Measurements from ENCODE around the gene SNRPB. TPM values are rescaled to one million over a fixed set of nuclear protein-coding genes. Genes with fewer than 3 reads are reported as not detected.

Gene SNRPB
- total RNA-seq, 1 donor from 2014 or later = 112 TPM

DNA sequence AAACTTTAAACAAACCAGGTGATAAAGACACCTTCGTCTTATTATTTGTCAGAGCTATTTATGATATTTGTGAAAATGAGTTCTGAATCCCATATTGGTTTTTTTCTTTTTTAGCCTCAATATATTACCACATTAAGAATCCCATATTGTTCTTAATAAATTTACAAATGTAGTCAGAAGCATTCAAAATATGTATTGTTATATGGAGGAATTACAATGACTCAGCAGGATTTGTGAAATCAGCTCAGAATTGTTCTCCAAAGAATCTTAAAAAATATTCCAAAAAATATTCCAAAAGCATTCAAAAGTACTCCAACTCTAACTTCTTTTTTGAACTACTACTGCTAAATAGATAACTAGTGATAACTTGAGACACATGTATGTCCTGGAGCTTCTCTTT, 44.6 kb upstream of the SNRPB start:
- Mint-ChIP-seq H3K4me3 (ENCODE audit: unreplicated experiment) (no peak overlapping the region), H3K4me1 (ENCODE audit: unreplicated experiment) (peaks cover 12% of the 10 kb centered on the region), H3K27ac (ENCODE audit: unreplicated experiment) (no peak overlapping the region), H3K36me3 (ENCODE audit: unreplicated experiment) (no peaks in the 10 kb centered on the region), H3K9me3 (ENCODE audit: unreplicated experiment) (no peaks in the 10 kb centered on the region), H3K27me3 (ENCODE audit: unreplicated experiment) (peaks cover 4% of the 10 kb centered on the region)
- DNase-seq (ENCODE audit: extremely low spot score, unreplicated experiment) = no peak
- TF ChIP-seq, protein P1, sequence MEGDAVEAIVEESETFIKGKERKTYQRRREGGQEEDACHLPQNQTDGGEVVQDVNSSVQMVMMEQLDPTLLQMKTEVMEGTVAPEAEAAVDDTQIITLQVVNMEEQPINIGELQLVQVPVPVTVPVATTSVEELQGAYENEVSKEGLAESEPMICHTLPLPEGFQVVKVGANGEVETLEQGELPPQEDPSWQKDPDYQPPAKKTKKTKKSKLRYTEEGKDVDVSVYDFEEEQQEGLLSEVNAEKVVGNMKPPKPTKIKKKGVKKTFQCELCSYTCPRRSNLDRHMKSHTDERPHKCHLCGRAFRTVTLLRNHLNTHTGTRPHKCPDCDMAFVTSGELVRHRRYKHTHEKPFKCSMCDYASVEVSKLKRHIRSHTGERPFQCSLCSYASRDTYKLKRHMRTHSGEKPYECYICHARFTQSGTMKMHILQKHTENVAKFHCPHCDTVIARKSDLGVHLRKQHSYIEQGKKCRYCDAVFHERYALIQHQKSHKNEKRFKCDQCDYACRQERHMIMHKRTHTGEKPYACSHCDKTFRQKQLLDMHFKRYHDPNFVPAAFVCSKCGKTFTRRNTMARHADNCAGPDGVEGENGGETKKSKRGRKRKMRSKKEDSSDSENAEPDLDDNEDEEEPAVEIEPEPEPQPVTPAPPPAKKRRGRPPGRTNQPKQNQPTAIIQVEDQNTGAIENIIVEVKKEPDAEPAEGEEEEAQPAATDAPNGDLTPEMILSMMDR (IDR thresholded peaks at IDR 0.05) = no peak

DNA sequence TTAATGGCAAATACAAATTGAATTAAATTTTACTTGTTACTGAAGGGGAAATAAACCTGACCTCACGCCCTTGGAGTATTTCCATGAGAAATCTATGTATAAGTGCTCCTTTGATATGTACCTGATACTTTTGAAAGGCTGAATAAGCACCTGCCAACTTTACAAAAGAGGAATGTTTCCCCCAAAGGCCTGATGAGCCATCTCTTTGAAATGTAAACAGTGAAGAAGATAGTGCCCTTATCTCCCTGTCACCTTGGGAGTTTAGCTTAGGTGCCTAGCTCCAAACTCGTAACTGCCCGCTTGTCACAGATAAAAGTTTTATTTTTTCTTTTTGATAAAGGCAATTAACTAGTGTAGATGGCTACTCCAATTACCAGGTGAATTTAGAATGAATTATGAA, 39.2 kb upstream of the SNRPB start:
- Mint-ChIP-seq H3K36me3 (ENCODE audit: unreplicated experiment) (peaks cover 4% of the 10 kb centered on the region), H3K27me3 (ENCODE audit: unreplicated experiment) (peaks cover 4% of the 10 kb centered on the region), H3K9me3 (ENCODE audit: unreplicated experiment) (no peaks in the 10 kb centered on the region), H3K27ac (ENCODE audit: unreplicated experiment) (no peak overlapping the region), H3K4me1 (ENCODE audit: unreplicated experiment) (peaks cover 13% of the 10 kb centered on the region), H3K4me3 (ENCODE audit: unreplicated experiment) (peak overlapping the region; percentile 14)
- TF ChIP-seq, protein P1 (IDR thresholded peaks at IDR 0.05) = no peak
- DNase-seq (ENCODE audit: extremely low spot score, unreplicated experiment) = no peak

DNA sequence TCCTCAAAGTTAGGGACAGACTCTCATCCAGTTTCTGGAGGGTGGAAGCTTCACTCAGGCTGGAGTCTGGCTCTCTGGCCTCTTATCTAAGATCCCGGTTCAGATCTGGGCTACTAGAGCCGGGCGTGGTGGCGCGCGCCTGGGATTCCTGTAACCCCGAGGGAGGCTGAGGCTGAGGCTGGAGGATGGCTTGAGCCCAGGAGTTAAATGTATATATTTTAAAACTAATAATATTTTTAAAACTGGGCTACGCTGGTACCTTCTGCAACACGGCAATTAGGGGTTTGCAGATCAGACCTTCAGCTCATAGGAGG, 38.8 kb upstream of the SNRPB start:
- no peaks in the 10 kb centered on the region for H3K9me3 Mint-ChIP-seq (ENCODE audit: unreplicated experiment)
- peaks cover 4% of the 10 kb centered on the region for H3K27me3 Mint-ChIP-seq (ENCODE audit: unreplicated experiment)
- peaks cover 4% of the 10 kb centered on the region for H3K36me3 Mint-ChIP-seq (ENCODE audit: unreplicated experiment)
- DNase-seq (ENCODE audit: extremely low spot score, unreplicated experiment) = no peak
- TF ChIP-seq, protein P1 (IDR thresholded peaks at IDR 0.05) = no peak
- H3K27ac Mint-ChIP-seq (ENCODE audit: unreplicated experiment) = peak overlapping the region; percentile 96
- peaks cover 12% of the 10 kb centered on the region for H3K4me1 Mint-ChIP-seq (ENCODE audit: unreplicated experiment)
- peak overlapping the region; percentile 100 for H3K4me3 Mint-ChIP-seq (ENCODE audit: unreplicated experiment)

DNA sequence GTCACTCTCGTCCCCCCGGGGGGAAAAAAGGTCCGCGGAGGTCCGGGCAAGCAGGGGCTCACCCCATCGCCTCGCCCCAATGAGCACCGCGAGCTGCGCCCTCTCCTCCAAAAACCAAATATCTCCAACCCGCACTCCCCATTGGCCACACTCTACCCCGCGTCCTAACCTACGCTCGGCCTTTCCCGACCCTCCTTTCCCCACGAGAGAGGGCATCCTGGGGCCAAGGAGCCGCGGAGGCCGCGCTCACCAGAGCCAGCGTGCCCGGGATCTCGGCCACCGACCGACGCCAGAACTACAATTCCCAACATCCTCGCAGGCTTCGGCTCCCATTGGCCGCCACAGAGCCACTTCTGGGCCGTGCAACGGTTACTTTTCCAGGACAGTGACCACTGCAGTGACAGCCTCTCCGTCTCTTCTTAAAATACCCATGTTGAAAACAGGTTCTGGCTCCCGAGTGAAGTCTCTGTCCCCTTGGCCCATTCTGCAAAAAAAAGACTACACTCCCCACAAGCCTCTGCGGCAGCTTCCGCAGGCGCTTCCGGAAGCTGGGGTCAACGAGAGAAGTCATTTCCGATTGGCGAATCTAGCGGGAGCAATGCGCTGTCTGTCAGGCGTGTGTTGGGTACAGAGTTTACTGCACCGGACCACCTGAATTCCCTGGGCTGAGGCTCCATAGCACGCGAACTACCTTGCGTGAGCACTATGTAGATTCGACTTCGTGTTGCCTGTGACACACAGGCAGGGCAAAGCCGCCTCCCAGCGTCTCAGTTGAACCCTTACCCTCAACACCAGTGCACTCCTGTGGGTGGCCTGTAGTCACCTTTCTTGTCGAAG, 38.3 kb upstream of the SNRPB start, which contains the start of gene ZNF343:
Gene ZNF343 (minus strand): TSS at position 285 of the 837 bp plus-strand sequence. CDS start 15,020 bp downstream, outside the sequence.
- Mint-ChIP-seq H3K27me3 (ENCODE audit: unreplicated experiment) (peaks cover 4% of the 10 kb centered on the region), H3K27ac (ENCODE audit: unreplicated experiment) (peak within 1 kb of the TSS; percentile 96), H3K4me1 (ENCODE audit: unreplicated experiment) (peaks cover 12% of the 10 kb centered on the region), H3K36me3 (ENCODE audit: unreplicated experiment) (peaks cover 4% of the 10 kb centered on the region), H3K9me3 (ENCODE audit: unreplicated experiment) (no peaks in the 10 kb centered on the region), H3K4me3 (ENCODE audit: unreplicated experiment) (peak within 1 kb of the TSS; percentile 100)
- TF ChIP-seq, protein P1 (IDR thresholded peaks at IDR 0.05) = no peak
- no peak for DNase-seq (ENCODE audit: extremely low spot score, unreplicated experiment)

DNA sequence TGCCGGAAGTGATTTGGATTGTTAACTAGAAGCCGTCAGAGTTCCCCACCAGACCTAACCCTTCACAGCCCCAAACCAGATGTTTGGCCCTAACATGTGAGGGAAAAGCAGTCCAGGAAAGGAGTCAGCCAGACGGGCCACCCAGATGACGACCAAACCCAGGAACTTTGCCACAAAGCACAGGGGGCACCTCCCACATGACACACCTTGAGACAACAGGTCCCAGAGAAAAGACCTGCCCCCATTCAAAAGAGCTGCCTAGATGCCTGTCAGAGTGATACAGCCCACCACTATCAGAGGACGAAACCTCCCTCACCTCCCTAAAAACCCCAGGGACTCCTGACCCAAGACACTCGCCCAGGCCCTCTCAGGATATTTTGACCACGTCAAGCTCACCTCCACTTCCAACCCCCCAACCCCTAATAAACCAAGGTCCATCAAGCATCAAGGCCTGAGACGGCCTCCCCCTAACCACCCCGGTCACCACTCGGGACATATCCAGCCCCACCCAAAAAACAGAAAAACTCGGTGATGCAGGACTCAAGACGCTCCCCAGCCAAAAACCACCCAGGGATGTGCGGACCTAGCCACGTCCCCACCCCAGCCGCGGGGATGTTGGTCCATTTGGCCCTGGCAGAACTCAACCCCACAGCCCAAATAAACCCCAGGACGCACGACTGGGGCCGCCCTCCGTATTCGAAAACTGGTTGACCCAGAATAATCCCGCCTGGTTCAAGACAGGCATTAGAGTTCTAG, 37.5 kb upstream of the SNRPB start:
- Mint-ChIP-seq H3K9me3 (ENCODE audit: unreplicated experiment) (peaks cover 2% of the 10 kb centered on the region), H3K4me3 (ENCODE audit: unreplicated experiment) (peak overlapping the region; percentile 100), H3K36me3 (ENCODE audit: unreplicated experiment) (peaks cover 4% of the 10 kb centered on the region), H3K27ac (ENCODE audit: unreplicated experiment) (peak overlapping the region; percentile 96), H3K27me3 (ENCODE audit: unreplicated experiment) (no peaks in the 10 kb centered on the region), H3K4me1 (ENCODE audit: unreplicated experiment) (peaks cover 12% of the 10 kb centered on the region)
- TF ChIP-seq, protein P1 (IDR thresholded peaks at IDR 0.05) = no peak
- no peak for DNase-seq (ENCODE audit: extremely low spot score, unreplicated experiment)
